Transverse colon (tissue), 4 donors: ENCODE results near the gene SNX8.

Experiments
- CTCF ChIP-seq, 5 experiments: fragments of 200-600 bp in 3 of 5; fragments of 450-650 bp in 2 of 5; sonication (generic) in 3 of 5; IDR thresholded peaks; 1 replicate in 2 of 5; 2 replicates in 3 of 5; pipeline ENCODE4 v1.5.1; 2016 to 2017; ENCODE audit warnings: antibody characterized with exemption in 5 of 5, inconsistent platforms in 3 of 5, mild to moderate bottlenecking in 2 of 5, moderate library complexity in 1 of 5
- EP300 ChIP-seq: sonication (generic); formaldehyde crosslinking; IDR thresholded peaks from one replicate; pipeline ENCODE4 v1.6.1; 2017; ENCODE audit warnings: antibody characterized with exemption, low read depth
- POLR2A ChIP-seq: fragments of 450-650 bp; IDR thresholded peaks from one replicate; pipeline ENCODE4 v1.6.1; 2016; ENCODE audit warnings: antibody characterized with exemption, mild to moderate bottlenecking, moderate library complexity
- POLR2AphosphoS5 ChIP-seq, 3 donors: sonication (generic); formaldehyde crosslinking; IDR thresholded peaks; one replicate each; pipeline ENCODE4 v1.6.1; 2016; ENCODE audit warnings: antibody characterized with exemption in 3 of 3

GRCh38 chr7:2269991-2270460, 44.2 kb downstream of the SNX8 start:
- TF ChIP-seq POLR2A: no peak
- no peak for TF ChIP-seq CTCF (IDR thresholded peaks at IDR 0.05)
- no peak for TF ChIP-seq EP300
- TF ChIP-seq POLR2AphosphoS5 (IDR thresholded peaks at IDR 0.05): no peak
